Anterior cingulate cortex (tissue), 58 donors: ENCODE measurements around the gene B4GALNT3.

Experiments
- DNase-seq, 58 donors: peaks; one replicate each; lab custom pipeline; 2025; lab: John Stamatoyannopoulos, UW

The B4GALNT3 gene

DNA sequence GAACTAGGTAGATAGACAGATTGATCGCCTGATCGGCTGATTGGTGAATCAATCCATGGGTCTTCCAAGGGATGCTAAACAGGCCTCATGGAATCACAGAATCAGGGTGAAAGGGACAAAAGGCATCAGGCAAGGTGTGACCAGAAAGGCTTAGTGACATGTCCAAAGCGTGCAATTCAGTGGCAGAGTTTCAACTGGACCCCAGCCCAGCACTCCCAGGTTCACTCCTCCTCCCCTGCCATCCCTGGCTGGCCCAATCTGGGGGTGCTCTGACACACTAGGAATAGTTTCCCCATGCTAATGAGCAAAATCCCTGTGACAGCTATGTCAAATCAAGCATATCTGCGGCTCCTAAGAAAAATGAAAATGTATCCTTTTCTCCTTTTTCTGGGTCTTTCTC, 153.1 kb downstream of the B4GALNT3 start:
- no peak for DNase-seq
